Midbrain (tissue), 1 donor: ENCODE results near the gene SCUBE2.
A peak's percentile ranks its signal among the peaks of the same experiment; 100 is the strongest.
"Not testable (repeated sequence)": the region's sequence is repeated elsewhere in the genome, so short reads cannot be mapped to it uniquely, and the experiment has no call there.

Experiments
- DNase-seq: peaks from one replicate; lab custom pipeline; 2025; lab: John Stamatoyannopoulos, UW

Gene SCUBE2

GRCh38 chr11:9040410-9040809 is 51.0 kb downstream of the SCUBE2 start:
- DNase-seq, result no peak

- no peak for DNase-seq
Observed at GRCh38 chr11:9039863-9040262, 51.5 kb downstream of the SCUBE2 start.

- no peak for DNase-seq
Observed at GRCh38 chr11:9039198-9039597, 52.2 kb downstream of the SCUBE2 start.

GRCh38 chr11:9038541-9038940 is 52.9 kb downstream of the SCUBE2 start:
- no peak for DNase-seq

DNA sequence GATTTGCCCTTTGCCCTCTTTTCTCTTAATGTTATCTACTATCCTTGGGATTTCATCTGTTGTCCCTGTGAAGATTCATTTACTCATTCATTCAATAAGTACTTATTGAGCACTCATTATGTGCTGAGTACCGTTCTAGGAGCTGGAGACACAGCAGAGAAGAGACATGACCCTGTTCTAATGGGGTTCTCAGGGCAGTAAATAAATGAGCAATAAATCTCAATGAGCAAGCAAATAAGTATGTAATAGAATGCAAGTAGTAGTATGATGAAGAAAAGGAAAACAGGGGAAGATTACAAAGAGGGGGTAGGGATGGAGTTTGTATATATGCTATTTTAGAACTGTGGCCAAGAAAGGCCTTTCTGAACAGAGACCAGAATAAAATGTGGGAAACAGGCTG is 53.4 kb downstream of the SCUBE2 start:
- no peak for DNase-seq

- DNase-seq, result no peak
Observed at GRCh38 chr11:9037046-9037780, 54.2 kb downstream of the SCUBE2 start.

GRCh38 chr11:9030601-9031000 is 60.8 kb downstream of the SCUBE2 start:
- DNase-seq, result no peak

DNA sequence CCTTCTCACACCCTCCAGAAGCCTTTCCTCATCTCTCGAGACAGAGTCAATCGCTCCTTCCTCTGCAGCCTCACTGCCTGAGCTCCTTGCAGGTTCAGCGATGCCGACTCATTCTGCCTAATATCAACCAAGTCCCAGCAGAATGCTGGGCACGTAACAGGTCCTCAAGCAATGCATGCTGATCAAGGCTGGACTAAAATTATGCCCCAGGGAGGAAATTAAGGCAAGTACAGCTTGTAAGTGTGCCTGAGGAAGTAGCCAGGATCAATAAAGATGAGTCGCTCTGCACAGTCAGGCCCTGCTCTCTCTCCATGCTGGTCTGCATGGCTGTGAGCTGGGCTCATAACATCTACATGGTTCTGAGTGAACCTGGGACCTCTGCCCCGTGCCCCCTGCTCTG is 62.0 kb downstream of the SCUBE2 start:
- no peak for DNase-seq

GRCh38 chr11:9028581-9028980 is 62.8 kb downstream of the SCUBE2 start:
- DNase-seq, result peak; percentile 15

- DNase-seq, result no peak
Observed at GRCh38 chr11:9025101-9025850, 66.1 kb downstream of the SCUBE2 start.

DNA sequence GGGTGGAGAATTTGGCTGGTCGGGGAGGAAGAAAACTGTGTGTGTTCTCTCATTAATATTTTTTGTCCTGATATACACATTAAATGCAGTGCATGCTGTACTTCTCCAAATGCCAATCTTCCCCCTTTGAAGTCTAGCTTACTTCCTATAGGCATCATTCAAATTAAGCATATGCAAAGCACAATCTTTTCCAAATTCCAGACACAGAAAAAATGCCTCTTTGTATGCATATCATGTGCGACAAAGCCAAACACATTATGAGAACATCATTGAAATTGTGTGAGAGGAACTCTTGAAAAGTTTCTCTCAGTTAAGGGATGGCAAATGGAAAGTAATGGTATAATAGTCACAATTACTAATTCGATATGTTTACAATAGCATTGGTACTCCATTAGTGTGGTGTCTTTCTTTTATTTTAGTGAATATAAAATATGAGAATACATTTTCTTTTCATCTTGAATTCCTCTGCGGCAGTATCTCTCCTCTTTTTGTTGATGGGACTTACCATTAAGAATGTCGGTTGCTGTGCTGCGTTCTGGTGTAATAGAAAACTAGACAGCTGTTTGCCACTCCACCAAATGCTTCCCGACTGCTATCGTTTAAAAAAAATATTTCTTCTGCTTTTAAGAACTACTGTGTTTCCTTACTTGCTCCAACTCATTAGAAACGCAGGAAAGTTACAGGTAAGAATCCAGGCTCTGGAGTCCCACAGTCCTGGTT is 68.3 kb downstream of the SCUBE2 start:
- DNase-seq, result no peak

DNA sequence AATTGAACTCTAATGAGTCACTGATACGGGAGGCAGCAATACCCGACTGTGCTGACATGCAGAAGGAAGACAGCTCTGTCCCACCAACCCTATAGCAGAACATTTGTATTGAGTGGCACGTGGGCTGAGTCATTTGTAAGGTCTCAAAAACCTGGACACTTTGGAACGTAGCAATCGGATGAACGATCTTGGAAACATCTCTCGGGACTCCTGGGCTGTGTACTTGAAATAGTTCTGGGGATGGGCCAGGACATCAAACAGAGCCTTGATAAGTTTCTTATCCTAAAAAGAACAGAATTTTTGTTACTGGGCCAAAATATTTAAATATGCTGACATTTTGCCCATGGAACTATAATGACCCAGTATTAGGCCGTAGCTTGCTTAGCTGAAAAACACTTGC is 70.5 kb downstream of the SCUBE2 start:
- no peak for DNase-seq

DNA sequence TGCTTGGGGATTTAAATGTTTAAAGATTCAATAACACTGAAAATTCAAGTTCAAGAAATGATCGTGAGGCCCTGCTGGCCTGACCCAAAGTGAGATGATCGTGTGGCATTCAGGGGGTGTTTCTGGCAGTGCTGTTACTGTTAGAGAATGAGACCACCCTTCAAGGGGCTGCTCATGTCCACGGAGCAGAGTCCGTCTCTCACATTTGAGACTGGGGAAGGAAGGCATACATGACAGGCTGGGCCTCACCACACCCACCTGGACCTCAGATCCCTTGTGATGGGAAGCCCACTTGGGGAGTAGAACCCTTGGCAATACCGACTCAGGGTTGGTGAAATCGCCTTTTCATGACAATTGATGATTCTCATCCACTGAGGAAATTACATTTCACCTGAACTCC is 71.5 kb downstream of the SCUBE2 start:
- no peak for DNase-seq

- peak; percentile 50 for DNase-seq
Observed at GRCh38 chr11:9017773-9018172, 73.6 kb downstream of the SCUBE2 start.

DNA sequence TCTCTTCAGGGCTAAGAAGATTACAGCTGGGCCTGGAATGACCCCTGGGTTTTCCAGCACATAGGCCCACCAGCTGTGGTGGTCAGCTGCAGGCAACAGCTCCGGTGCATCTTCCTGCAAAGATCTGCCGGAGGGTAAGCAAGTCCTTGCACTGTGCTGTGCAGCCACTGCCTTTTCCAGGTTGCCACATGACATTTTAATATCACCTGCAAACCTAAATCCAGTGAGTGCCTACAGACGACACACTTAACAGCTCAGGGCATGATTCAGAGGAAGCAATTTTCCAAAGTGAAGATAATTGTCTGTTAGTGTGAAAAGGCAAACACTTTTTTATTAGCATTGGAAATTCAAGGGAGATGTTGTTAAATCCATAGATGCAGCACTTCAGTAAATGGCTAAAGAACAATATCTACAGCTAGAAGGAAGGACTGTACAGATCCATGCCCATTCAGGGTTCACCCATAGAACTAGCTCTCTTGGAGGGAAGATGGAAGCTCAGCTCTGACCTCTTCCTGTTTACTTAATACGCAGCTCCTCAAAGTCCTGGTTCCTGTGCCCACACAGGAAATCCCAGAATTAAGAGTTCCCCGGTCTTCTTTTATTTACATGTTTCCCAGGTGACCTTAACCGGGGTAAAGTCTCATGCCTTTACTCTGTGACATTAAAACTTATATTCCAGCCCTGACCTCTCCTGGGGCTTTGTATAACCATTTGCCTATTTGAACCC is 74.3 kb downstream of the SCUBE2 start:
- DNase-seq, result no peak

DNA sequence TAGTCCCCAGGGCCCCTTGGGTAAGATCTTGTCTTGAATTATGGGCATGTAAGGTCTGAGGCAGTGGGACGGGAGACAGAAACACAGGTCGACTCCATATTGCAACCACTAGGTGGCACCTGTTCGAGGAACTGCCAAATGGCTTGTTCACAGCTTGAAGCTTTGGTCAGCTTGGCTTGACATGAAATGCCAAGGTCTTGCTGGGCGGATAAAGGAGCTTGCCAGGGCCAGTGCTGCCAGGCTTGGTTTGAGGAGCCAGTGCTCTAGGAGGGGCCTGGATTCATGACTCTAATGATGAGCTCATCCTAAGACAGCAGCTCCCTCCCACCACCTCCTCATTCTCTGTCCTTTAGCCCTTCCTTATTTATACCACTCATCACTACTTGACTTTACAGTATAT is 75.7 kb downstream of the SCUBE2 start:
- DNase-seq, result peak; percentile 77

GRCh38 chr11:9014826-9015225 is 76.6 kb downstream of the SCUBE2 start:
- no peak for DNase-seq

DNA sequence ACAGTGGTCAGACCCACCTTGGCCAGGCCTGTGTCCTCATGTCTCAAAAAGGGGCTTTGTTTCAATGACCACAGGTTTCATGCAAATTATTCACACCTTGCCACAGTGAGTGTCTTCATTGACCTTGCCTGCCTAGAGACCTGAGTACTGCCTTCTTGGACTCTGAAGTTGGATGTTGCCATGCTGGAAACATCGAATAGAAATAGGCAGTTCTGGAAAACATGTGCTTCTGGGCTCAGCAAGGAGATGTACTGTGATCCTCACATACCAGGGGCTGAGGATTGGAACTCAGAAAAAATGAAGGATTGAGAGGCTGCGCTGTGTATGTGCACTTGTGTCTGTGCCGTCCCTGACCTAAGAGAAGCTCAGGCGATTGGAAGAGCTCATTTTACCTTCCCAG is 78.0 kb downstream of the SCUBE2 start:
- DNase-seq, result no peak

GRCh38 chr11:9009538-9009937 is 81.9 kb downstream of the SCUBE2 start:
- not testable (repeated sequence) for DNase-seq

DNA sequence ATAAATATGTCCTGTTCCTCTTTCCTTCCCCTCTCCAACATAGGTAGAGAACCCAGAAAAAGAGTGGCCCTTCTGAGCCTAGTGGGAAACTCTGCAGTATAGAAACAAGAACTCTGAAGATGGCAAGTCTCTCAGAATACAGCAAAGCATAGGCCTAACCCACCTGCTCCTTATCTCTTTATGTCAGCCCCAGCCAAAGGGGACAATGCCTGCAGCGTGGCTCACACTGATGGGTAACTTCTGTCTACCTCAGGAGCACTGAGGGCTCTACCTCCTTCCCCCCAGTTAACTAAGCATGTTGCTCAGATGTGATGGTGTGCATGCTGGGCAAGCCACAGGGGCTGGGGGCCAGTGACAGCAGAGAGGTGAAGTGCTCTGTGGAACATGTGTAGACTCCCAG is 82.7 kb downstream of the SCUBE2 start:
- no peak for DNase-seq

DNA sequence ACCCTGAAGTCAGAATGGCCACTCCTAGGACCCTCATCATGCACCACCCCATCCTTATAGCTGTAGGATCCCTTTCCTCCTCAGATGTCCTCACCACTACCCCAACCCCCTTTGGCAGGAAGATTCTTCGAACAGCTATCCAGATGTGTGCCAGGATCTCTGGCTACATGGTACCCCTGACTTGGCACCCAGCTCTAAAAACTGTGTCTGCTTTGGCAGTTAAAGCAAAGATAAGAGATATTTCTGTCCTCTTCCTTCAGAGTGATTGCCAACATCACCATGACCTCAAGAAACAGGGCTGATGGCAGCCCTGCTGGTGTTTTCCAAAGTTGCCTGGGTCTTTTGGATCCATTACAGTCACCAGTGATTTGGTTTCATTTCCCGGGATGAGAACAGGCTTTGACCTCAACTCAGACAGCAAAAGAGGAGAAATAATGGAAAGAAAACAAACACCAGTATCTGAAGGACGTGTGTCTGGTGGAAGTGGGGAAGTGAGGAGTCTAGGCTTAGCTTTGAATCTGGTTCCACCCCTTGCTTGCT is 83.3 kb downstream of the SCUBE2 start:
- no peak for DNase-seq

GRCh38 chr11:9005087-9005486 is 86.3 kb downstream of the SCUBE2 start:
- no peak for DNase-seq
